GOT3 (cell line): ENCODE measurements around the gene KIAA1614.
"Not testable (repeated sequence)": the region's sequence is repeated elsewhere in the genome, so short reads cannot be mapped to it uniquely, and the experiment has no call there.

ENCODE experiments used
- DNase-seq: peaks from one replicate; lab custom pipeline; 2025; ENCODE audit warnings: mixed read lengths; lab: John Stamatoyannopoulos, UW

The KIAA1614 gene

GRCh38 chr1:180964056-180964455 lies 51.4 kb downstream of the KIAA1614 start:
- DNase-seq: no peak

GRCh38 chr1:180964595-180964994 lies 51.9 kb downstream of the KIAA1614 start:
- no peak for DNase-seq

GRCh38 chr1:180966312-180966711 lies 53.6 kb downstream of the KIAA1614 start:
- DNase-seq: no peak

- no peak for DNase-seq
Measured at GRCh38 chr1:180966744-180967536, 54.2 kb downstream of the KIAA1614 start.

- DNase-seq: no peak
Measured at GRCh38 chr1:180967558-180967957, 54.9 kb downstream of the KIAA1614 start.

GRCh38 chr1:180968834-180969233 lies 56.1 kb downstream of the KIAA1614 start:
- not testable (repeated sequence) for DNase-seq

GRCh38 chr1:180969434-180969833 lies 56.7 kb downstream of the KIAA1614 start:
- DNase-seq: no peak

GRCh38 chr1:180970333-180971079 lies 57.8 kb downstream of the KIAA1614 start:
- no peak for DNase-seq

- DNase-seq: no peak
Measured at GRCh38 chr1:180971273-180971997, 58.7 kb downstream of the KIAA1614 start.

GRCh38 chr1:180973369-180973768 lies 60.7 kb downstream of the KIAA1614 start:
- no peak for DNase-seq

GRCh38 chr1:180974236-180974635 lies 61.5 kb downstream of the KIAA1614 start:
- no peak for DNase-seq

GRCh38 chr1:180975551-180975950 lies 62.9 kb downstream of the KIAA1614 start:
- DNase-seq: no peak

GRCh38 chr1:180976191-180976590 lies 63.5 kb downstream of the KIAA1614 start:
- no peak for DNase-seq

GRCh38 chr1:180976732-180977357 lies 64.1 kb downstream of the KIAA1614 start:
- DNase-seq: no peak

- no peak for DNase-seq
Measured at GRCh38 chr1:180981596-180982387, 69.1 kb downstream of the KIAA1614 start.

- no peak for DNase-seq
Measured at GRCh38 chr1:180982422-180982821, 69.7 kb downstream of the KIAA1614 start.

- no peak for DNase-seq
Measured at GRCh38 chr1:180988253-180988752, 75.6 kb downstream of the KIAA1614 start.

GRCh38 chr1:180994262-180994661 lies 81.6 kb downstream of the KIAA1614 start:
- DNase-seq: no peak

GRCh38 chr1:180997843-180998504 lies 85.3 kb downstream of the KIAA1614 start:
- DNase-seq: no peak
